ENCODE data around the gene BRCA2.

The BRCA2 gene

DNA sequence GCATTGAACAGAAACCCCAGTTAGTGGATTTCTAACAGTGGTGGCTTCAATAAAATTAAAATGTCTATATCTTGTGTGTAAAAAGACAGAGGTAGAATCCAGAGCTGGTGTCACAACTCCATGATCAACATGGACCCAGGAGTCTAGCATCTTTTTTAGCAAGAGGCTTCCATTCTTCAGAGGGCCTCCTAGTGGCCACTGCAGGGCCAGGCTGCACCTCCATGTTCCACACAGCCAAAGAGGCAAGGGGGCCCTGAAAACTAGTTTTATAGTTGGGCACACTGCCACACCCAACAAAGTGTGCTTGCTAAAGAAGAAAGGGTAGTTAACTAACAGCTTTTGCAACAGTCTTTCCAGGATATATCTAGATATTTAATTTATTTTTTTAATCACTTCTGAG, 99.7 kb downstream of the BRCA2 start:
- DNase-seq (ENCODE audit: low read depth), result no peak
- TF ChIP-seq, protein P1, sequence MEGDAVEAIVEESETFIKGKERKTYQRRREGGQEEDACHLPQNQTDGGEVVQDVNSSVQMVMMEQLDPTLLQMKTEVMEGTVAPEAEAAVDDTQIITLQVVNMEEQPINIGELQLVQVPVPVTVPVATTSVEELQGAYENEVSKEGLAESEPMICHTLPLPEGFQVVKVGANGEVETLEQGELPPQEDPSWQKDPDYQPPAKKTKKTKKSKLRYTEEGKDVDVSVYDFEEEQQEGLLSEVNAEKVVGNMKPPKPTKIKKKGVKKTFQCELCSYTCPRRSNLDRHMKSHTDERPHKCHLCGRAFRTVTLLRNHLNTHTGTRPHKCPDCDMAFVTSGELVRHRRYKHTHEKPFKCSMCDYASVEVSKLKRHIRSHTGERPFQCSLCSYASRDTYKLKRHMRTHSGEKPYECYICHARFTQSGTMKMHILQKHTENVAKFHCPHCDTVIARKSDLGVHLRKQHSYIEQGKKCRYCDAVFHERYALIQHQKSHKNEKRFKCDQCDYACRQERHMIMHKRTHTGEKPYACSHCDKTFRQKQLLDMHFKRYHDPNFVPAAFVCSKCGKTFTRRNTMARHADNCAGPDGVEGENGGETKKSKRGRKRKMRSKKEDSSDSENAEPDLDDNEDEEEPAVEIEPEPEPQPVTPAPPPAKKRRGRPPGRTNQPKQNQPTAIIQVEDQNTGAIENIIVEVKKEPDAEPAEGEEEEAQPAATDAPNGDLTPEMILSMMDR (IDR thresholded peaks at IDR 0.05; ENCODE audit: low read length, missing control alignments), result peak; percentile 63
- no peak overlapping the region for H3K4me3 ChIP-seq (replicated peaks; ENCODE audit: low read depth, low read length)

GRCh38 chr13:32417995-32418394, 102.7 kb downstream of the BRCA2 start:
- TF ChIP-seq, protein P1 (IDR thresholded peaks at IDR 0.05; ENCODE audit: low read length, missing control alignments), result no peak
- no peak overlapping the region for H3K4me3 ChIP-seq (replicated peaks; ENCODE audit: low read depth, low read length)
- no peak for DNase-seq (ENCODE audit: low read depth)

- no peak for DNase-seq (ENCODE audit: low read depth)
- TF ChIP-seq, protein P1 (IDR thresholded peaks at IDR 0.05; ENCODE audit: low read length, missing control alignments), result no peak
- no peak overlapping the region for H3K4me3 ChIP-seq (replicated peaks; ENCODE audit: low read depth, low read length)
These were observed 104.6 kb downstream of the BRCA2 start for GRCh38 chr13:32419862-32420261.

DNA sequence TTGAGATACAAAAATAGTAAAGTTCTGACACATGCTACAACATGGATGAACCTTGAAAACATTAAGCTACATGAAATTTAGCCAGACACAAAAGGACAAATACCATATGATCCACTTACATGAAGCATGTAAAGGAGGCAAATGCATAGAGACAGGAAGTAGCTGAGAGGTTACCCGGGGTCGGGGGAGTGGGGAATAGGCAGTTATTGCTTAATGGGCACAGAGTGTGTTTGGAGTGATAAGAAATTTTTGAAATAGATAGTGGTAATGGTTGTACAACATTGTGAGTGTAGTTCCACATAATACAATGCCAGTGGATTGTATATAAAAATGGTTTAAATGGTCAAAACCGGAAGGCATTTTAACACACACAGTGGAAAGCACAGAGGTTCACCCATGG, 108.3 kb downstream of the BRCA2 start:
- TF ChIP-seq, protein P1 (IDR thresholded peaks at IDR 0.05; ENCODE audit: low read length, missing control alignments), result no peak
- no peak overlapping the region for H3K4me3 ChIP-seq (replicated peaks; ENCODE audit: low read depth, low read length)
- DNase-seq (ENCODE audit: low read depth), result no peak

DNA sequence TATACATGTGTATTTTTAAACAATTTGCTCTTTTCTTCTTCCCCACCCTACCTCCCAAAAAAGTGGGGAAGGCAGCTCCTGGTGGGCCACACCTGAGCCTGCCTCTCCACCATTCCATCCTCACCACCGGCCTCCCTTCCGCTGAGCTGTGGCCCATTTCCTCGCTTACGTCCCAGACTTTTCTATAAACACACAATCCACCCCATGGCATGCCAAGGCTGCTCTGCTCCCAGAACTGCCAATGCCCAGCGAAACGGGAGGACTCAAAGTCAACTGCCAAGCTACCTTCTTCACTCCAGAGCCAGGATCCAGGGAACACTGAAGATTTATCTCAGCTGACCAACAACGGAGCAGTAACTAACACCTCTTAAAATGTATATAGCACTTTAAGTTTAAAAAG, 109.8 kb downstream of the BRCA2 start:
- no peak for DNase-seq (ENCODE audit: low read depth)
- H3K4me3 ChIP-seq (replicated peaks; ENCODE audit: low read depth, low read length), result no peak overlapping the region
- TF ChIP-seq, protein P1 (IDR thresholded peaks at IDR 0.05; ENCODE audit: low read length, missing control alignments), result no peak

DNA sequence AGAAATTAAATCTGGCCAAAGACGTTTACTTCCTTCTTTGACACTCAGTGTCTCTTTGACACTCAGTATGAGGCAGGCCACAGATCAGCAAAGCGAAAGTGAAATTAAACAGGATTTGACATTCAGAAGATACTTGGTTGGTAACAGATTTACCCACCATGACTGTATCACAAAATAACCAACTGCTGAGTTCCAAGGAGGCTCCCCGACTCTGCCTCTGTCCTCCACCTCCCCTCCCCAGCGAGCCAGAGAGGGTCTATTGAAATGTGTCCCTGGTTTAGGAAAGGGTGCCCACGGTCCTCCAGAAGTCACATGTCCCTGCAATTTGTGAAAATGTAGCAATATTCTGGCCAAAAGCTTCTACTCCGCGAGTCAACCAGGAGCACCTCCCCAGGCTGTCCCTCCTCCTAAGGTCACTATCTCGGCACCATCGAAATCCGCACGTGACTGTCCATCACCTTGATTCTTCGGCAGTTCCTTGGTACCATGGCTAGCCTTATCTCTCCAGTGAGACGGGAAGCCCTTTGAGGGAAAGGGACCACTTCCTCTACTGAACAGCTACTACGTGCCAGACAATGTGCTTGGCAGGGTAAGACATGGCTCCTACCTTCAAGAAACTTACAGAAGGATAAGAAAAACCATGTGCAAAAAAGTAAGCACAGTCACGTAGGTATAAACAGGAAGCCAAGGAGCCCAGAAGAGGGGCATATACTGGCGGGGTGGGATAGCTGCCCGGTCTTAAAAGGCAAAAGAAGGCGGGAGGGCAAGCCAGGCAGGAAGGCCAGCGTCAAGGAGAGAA, 111.1 kb downstream of the BRCA2 start:
- TF ChIP-seq, protein P1 (IDR thresholded peaks at IDR 0.05; ENCODE audit: low read length, missing control alignments), result no peak
- peak overlapping the region; percentile 61 for H3K4me3 ChIP-seq (replicated peaks; ENCODE audit: low read depth, low read length)
- DNase-seq (ENCODE audit: low read depth), result no peak
